Gastroesophageal sphincter (tissue), 4 donors: ENCODE results near the gene SIVA1. TPM values are rescaled to one million over a fixed set of nuclear protein-coding genes. Genes with fewer than 3 reads are reported as not detected.

ENCODE experiments used
- ATAC-seq: fragments of 150-250 bp; one replicate; pipeline ENCODE4 v1.9.1; 2016; ENCODE audit warnings: mild to moderate bottlenecking, moderate library complexity
- H3K27ac ChIP-seq, 4 donors: fragments of 200-600 bp; sonication (generic) in 3 of 4; 1 replicate in 3 of 4; 2 replicates in 1 of 4; pipeline ENCODE4 v1.5.1; 2016 to 2019
- H3K27me3 ChIP-seq: fragments of 200-600 bp; sonication (generic); one replicate; pipeline ENCODE4 v1.5.1; 2019
- H3K36me3 ChIP-seq, 2 donors: fragments of 200-600 bp; sonication (generic); one replicate each; pipeline ENCODE4 v1.5.1; 2019; ENCODE audit warnings: control low read depth in 1 of 2
- H3K4me1 ChIP-seq, 3 donors: fragments of 200-600 bp; sonication (generic); 1 replicate in 2 of 3; 2 replicates in 1 of 3; pipeline ENCODE4 v1.5.1; 2016 to 2019; ENCODE audit warnings: control low read depth in 2 of 3
- H3K4me3 ChIP-seq, 2 donors: fragments of 200-600 bp; sonication (generic); one replicate each; pipeline ENCODE4 v1.5.1; 2019; ENCODE audit warnings: mild to moderate bottlenecking in 1 of 2, moderate library complexity in 1 of 2
- H3K9me3 ChIP-seq, 3 donors: fragments of 200-600 bp; sonication (generic); one replicate each; pipeline ENCODE4 v1.5.1; 2017 to 2019; ENCODE audit warnings: control low read depth in 2 of 3
- CTCF ChIP-seq, 4 experiments: fragments of 200-600 bp in 2 of 4; fragments of 450-650 bp in 2 of 4; sonication (generic) in 1 of 4; IDR thresholded peaks; one replicate each; pipeline ENCODE4 v1.5.1; 2017 to 2019; ENCODE audit warnings: antibody characterized with exemption in 4 of 4, mild to moderate bottlenecking in 2 of 4, moderate library complexity in 2 of 4
- EP300 ChIP-seq: sonication (generic); formaldehyde crosslinking; IDR thresholded peaks from one replicate; pipeline ENCODE4 v1.6.1; 2017; ENCODE audit warnings: antibody characterized with exemption, mild to moderate bottlenecking
- POLR2A ChIP-seq, 2 donors: fragments of 450-650 bp; IDR thresholded peaks; one replicate each; pipeline ENCODE4 v1.6.1; 2017; ENCODE audit warnings: antibody characterized with exemption in 2 of 2, mild to moderate bottlenecking in 2 of 2, moderate library complexity in 1 of 2
- POLR2AphosphoS5 ChIP-seq: sonication (generic); formaldehyde crosslinking; IDR thresholded peaks from one replicate; pipeline ENCODE4 v1.6.1; 2017; ENCODE audit warnings: antibody characterized with exemption
- WGBS, 2 donors: methylation state at CpG; one replicate each; pipeline ENCODE4 v1.1.5; 2018; ENCODE audit warnings: low coverage in 1 of 2; 5-methylcytosine and 5-hydroxymethylcytosine counted together
- total RNA-seq, 4 donors: library from RNA; depleted of rRNA; stranded (reverse); fragments of >200 nt; gene quantifications; one replicate each; pipeline ENCODE4 v1.1.0, GENCODE V29; 2016

SIVA1 gene
- total RNA-seq, 4 donors from 2014 or later: 188 to 513 (median 363) TPM

- peaks cover 0 to 45% of the 10 kb centered on the region in 2 donors for H3K36me3 ChIP-seq
- TF ChIP-seq EP300 (no peak), POLR2AphosphoS5 (no peak), POLR2A (IDR thresholded peaks at IDR 0.05) (no peak), CTCF (IDR thresholded peaks at IDR 0.05) (no peak)
- no peaks in the 10 kb centered on the region for H3K27me3 ChIP-seq
- H3K4me3 ChIP-seq: no peak overlapping the region
- H3K9me3 ChIP-seq: no peaks in the 10 kb centered on the region
- ATAC-seq: no peak
- peaks cover 0 to 25% (median 22%) of the 10 kb centered on the region in 3 donors for H3K4me1 ChIP-seq
- WGBS, 2 donors: 80 to 95% methylated on average over 7 to 8 of the region's 29 CpGs
- no peak overlapping the region for H3K27ac ChIP-seq
These were observed 13.1 kb upstream of the SIVA1 start for GRCh38 chr14:104739546-104740516.

- Histone ChIP-seq H3K27me3 (no peaks in the 10 kb centered on the region), H3K36me3 (peaks cover 0 to 45% of the 10 kb centered on the region in 2 donors), H3K4me3 (no peak overlapping the region), H3K27ac (no peak overlapping the region), H3K9me3 (no peaks in the 10 kb centered on the region), H3K4me1 (peaks cover under 1 to 20% (median 12%) of the 10 kb centered on the region in 3 donors)
- TF ChIP-seq EP300: no peak
- TF ChIP-seq POLR2AphosphoS5: no peak
- TF ChIP-seq CTCF (IDR thresholded peaks at IDR 0.05): no peak
- no peak for TF ChIP-seq POLR2A (IDR thresholded peaks at IDR 0.05)
- WGBS, 2 donors: 83% methylated on average over 12 of the region's 29 CpGs; no CpG with 5 or more reads in 1 of the 2 donors
- ATAC-seq: no peak
These were observed 11.7 kb upstream of the SIVA1 start for GRCh38 chr14:104741108-104741802.

GRCh38 chr14:104741803-104742251 lies 11.1 kb upstream of the SIVA1 start:
- TF ChIP-seq POLR2A (IDR thresholded peaks at IDR 0.05): no peak
- TF ChIP-seq EP300: no peak
- no peak for TF ChIP-seq CTCF (IDR thresholded peaks at IDR 0.05)
- no peak for TF ChIP-seq POLR2AphosphoS5
- no peak overlapping the region for H3K27ac ChIP-seq
- H3K4me3 ChIP-seq: no peak overlapping the region
- H3K9me3 ChIP-seq: no peaks in the 10 kb centered on the region
- no peak for ATAC-seq
- no peaks in the 10 kb centered on the region for H3K27me3 ChIP-seq
- no CpG with 5 or more reads among the region's 23 CpGs for WGBS, 2 donors
- H3K36me3 ChIP-seq: peaks cover 0 to 45% of the 10 kb centered on the region in 2 donors
- peaks cover 3 to 20% (median 12%) of the 10 kb centered on the region in 3 donors for H3K4me1 ChIP-seq

GRCh38 chr14:104742586-104743455 lies 10.1 kb upstream of the SIVA1 start:
- Histone ChIP-seq H3K9me3 (no peaks in the 10 kb centered on the region), H3K36me3 (peaks cover 0 to 45% of the 10 kb centered on the region in 2 donors), H3K27me3 (no peaks in the 10 kb centered on the region), H3K27ac (no peak overlapping the region), H3K4me1 (peaks cover 3 to 25% (median 15%) of the 10 kb centered on the region in 3 donors), H3K4me3 (no peak overlapping the region)
- 92 to 93% methylated on average over 6 of the region's 32 CpGs for WGBS, 2 donors
- ATAC-seq: no peak
- TF ChIP-seq CTCF (IDR thresholded peaks at IDR 0.05): no peak
- no peak for TF ChIP-seq POLR2AphosphoS5
- no peak for TF ChIP-seq POLR2A (IDR thresholded peaks at IDR 0.05)
- no peak for TF ChIP-seq EP300
